Measurements from ENCODE around the gene HMCN1.
A peak's percentile ranks its signal among the peaks of the same experiment; 100 is the strongest.
"Not testable (repeated sequence)": the region's sequence is repeated elsewhere in the genome, so short reads cannot be mapped to it uniquely, and the experiment has no call there.

HMCN1 gene

GRCh38 chr1:186208405-186209129 is 474.4 kb downstream of the HMCN1 start:
- peak; percentile 47 for DNase-seq

GRCh38 chr1:186210258-186210657 is 476.1 kb downstream of the HMCN1 start:
- DNase-seq: no peak

- not testable (repeated sequence) for DNase-seq
Measured at GRCh38 chr1:186211583-186211982, 477.4 kb downstream of the HMCN1 start.

- DNase-seq: peak; percentile 96
Measured at GRCh38 chr1:186212568-186213224, 478.5 kb downstream of the HMCN1 start.

- no peak for DNase-seq
Measured at GRCh38 chr1:186213225-186213607, 479.0 kb downstream of the HMCN1 start.

GRCh38 chr1:186214791-186215190 is 480.6 kb downstream of the HMCN1 start:
- peak; percentile 45 for DNase-seq

- DNase-seq: no peak
Measured at GRCh38 chr1:186215636-186216035, 481.4 kb downstream of the HMCN1 start.

GRCh38 chr1:186218654-186219352 is 484.6 kb downstream of the HMCN1 start:
- no peak for DNase-seq

GRCh38 chr1:186220067-186220466 is 485.9 kb downstream of the HMCN1 start:
- DNase-seq: no peak

GRCh38 chr1:186220911-186221310 is 486.7 kb downstream of the HMCN1 start:
- DNase-seq: no peak

- peak; percentile 59 for DNase-seq
Measured at GRCh38 chr1:186225096-186225495, 490.9 kb downstream of the HMCN1 start.

- DNase-seq: no peak
Measured at GRCh38 chr1:186228749-186229148, 494.6 kb downstream of the HMCN1 start.

- no peak for DNase-seq
Measured at GRCh38 chr1:186231861-186232436, 497.8 kb downstream of the HMCN1 start.

- DNase-seq: no peak
Measured at GRCh38 chr1:186234976-186235686, 500.9 kb downstream of the HMCN1 start.

- DNase-seq: no peak
Measured at GRCh38 chr1:186235696-186236095, 501.5 kb downstream of the HMCN1 start.

GRCh38 chr1:186236921-186237320 is 502.7 kb downstream of the HMCN1 start:
- peak; percentile 94 for DNase-seq

GRCh38 chr1:186239171-186239570 is 505.0 kb downstream of the HMCN1 start:
- DNase-seq: peak; percentile 61

GRCh38 chr1:186240436-186240835 is 506.2 kb downstream of the HMCN1 start:
- no peak for DNase-seq

Data from fibroblast of skin of abdomen (primary cell).